Gastroesophageal sphincter (tissue), 4 donors: ENCODE results near the gene LPP. TPM values are rescaled to one million over a fixed set of nuclear protein-coding genes. Genes with fewer than 3 reads are reported as not detected.

Experiments
- ATAC-seq: fragments of 150-250 bp; one replicate; pipeline ENCODE4 v1.9.1; 2016; ENCODE audit warnings: mild to moderate bottlenecking, moderate library complexity
- H3K27ac ChIP-seq, 4 donors: fragments of 200-600 bp; sonication (generic) in 3 of 4; 1 replicate in 3 of 4; 2 replicates in 1 of 4; pipeline ENCODE4 v1.5.1; 2016 to 2019
- H3K27me3 ChIP-seq: fragments of 200-600 bp; sonication (generic); one replicate; pipeline ENCODE4 v1.5.1; 2019
- H3K36me3 ChIP-seq, 2 donors: fragments of 200-600 bp; sonication (generic); one replicate each; pipeline ENCODE4 v1.5.1; 2019; ENCODE audit warnings: control low read depth in 1 of 2
- H3K4me1 ChIP-seq, 3 donors: fragments of 200-600 bp; sonication (generic); 1 replicate in 2 of 3; 2 replicates in 1 of 3; pipeline ENCODE4 v1.5.1; 2016 to 2019; ENCODE audit warnings: control low read depth in 2 of 3
- H3K4me3 ChIP-seq, 2 donors: fragments of 200-600 bp; sonication (generic); one replicate each; pipeline ENCODE4 v1.5.1; 2019; ENCODE audit warnings: mild to moderate bottlenecking in 1 of 2, moderate library complexity in 1 of 2
- H3K9me3 ChIP-seq, 3 donors: fragments of 200-600 bp; sonication (generic); one replicate each; pipeline ENCODE4 v1.5.1; 2017 to 2019; ENCODE audit warnings: control low read depth in 2 of 3
- EP300 ChIP-seq: sonication (generic); formaldehyde crosslinking; IDR thresholded peaks from one replicate; pipeline ENCODE4 v1.6.1; 2017; ENCODE audit warnings: antibody characterized with exemption, mild to moderate bottlenecking
- POLR2A ChIP-seq, 2 donors: fragments of 450-650 bp; IDR thresholded peaks; one replicate each; pipeline ENCODE4 v1.6.1; 2017; ENCODE audit warnings: antibody characterized with exemption in 2 of 2, mild to moderate bottlenecking in 2 of 2, moderate library complexity in 1 of 2
- POLR2AphosphoS5 ChIP-seq: sonication (generic); formaldehyde crosslinking; IDR thresholded peaks from one replicate; pipeline ENCODE4 v1.6.1; 2017; ENCODE audit warnings: antibody characterized with exemption
- WGBS, 2 donors: methylation state at CpG; one replicate each; pipeline ENCODE4 v1.1.5; 2018; ENCODE audit warnings: low coverage in 1 of 2; 5-methylcytosine and 5-hydroxymethylcytosine counted together
- total RNA-seq, 4 donors: library from RNA; depleted of rRNA; stranded (reverse); fragments of >200 nt; gene quantifications; one replicate each; pipeline ENCODE4 v1.1.0, GENCODE V29; 2016
- TF ChIP-seq, protein P1 (sequence below), 4 experiments: fragments of 200-600 bp in 2 of 4; fragments of 450-650 bp in 2 of 4; sonication (generic) in 1 of 4; IDR thresholded peaks; one replicate each; pipeline ENCODE4 v1.5.1; 2017 to 2019; ENCODE audit warnings: antibody characterized with exemption in 4 of 4, mild to moderate bottlenecking in 2 of 4, moderate library complexity in 2 of 4

LPP gene
- total RNA-seq, 4 donors from 2014 or later: 1,243 to 2,297 (median 2,164) TPM

DNA sequence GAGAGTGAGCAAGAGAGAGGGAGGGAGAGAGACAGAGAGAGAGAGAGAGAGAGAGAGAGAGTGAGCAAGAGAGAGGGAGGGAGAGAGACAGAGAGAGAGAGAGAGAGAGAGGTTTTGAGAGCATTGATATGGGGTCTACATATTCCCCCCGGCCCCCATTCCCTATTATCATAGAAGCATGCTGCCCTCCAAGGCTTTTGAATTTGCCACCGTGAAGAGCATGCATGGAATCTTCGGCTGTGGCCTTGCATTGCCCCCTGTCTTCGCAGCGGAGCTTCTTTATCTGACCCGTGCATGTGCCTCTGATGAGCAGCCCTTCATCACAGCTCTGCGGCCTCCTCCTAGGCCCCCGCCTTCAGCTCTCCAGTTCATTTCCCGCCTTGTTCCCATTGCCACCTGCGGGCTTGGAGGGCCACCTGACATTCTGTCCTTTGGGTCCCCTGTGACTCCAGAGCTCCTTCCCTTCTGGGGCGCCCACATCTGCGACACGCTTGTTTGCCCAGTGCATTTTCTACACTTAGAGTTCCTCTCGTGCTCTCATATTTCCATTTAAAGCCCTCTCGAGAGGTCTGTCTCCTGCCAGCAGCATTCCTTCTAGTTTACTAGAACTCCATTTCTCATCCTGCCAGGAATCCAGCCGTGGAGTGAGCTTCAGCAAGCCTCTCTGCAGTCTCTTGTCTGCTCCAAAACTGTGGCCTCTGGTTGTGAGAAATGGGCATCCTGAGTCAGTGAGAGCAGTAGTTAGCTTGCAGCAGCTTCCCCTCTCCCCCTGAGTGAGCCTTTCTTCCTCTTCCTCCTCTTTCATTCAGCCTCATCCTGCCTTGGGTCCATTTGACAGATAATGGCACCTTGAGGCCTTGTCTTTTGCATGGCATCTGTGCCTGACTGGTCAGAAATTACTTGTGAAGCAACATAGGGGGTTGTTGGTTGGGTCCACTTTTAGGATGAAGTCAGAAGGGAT lies 25.3 kb downstream of the LPP start:
- H3K9me3 ChIP-seq: no peaks in the 10 kb centered on the region
- peak overlapping the region; percentile 44 to 97 (median 90) for H3K27ac ChIP-seq
- no peak for TF ChIP-seq EP300
- peak in 1 of 2 donors; percentile 14 for TF ChIP-seq POLR2A (IDR thresholded peaks at IDR 0.05)
- TF ChIP-seq, protein P1, sequence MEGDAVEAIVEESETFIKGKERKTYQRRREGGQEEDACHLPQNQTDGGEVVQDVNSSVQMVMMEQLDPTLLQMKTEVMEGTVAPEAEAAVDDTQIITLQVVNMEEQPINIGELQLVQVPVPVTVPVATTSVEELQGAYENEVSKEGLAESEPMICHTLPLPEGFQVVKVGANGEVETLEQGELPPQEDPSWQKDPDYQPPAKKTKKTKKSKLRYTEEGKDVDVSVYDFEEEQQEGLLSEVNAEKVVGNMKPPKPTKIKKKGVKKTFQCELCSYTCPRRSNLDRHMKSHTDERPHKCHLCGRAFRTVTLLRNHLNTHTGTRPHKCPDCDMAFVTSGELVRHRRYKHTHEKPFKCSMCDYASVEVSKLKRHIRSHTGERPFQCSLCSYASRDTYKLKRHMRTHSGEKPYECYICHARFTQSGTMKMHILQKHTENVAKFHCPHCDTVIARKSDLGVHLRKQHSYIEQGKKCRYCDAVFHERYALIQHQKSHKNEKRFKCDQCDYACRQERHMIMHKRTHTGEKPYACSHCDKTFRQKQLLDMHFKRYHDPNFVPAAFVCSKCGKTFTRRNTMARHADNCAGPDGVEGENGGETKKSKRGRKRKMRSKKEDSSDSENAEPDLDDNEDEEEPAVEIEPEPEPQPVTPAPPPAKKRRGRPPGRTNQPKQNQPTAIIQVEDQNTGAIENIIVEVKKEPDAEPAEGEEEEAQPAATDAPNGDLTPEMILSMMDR (IDR thresholded peaks at IDR 0.05): peak in 3 of 4 experiments; percentile 12 to 61 (median 39)
- peak; percentile 89 for TF ChIP-seq POLR2AphosphoS5
- ATAC-seq: peak; percentile 88
- peaks cover 0 to 4% of the 10 kb centered on the region in 2 donors for H3K36me3 ChIP-seq
- no peaks in the 10 kb centered on the region for H3K27me3 ChIP-seq
- H3K4me1 ChIP-seq: peaks cover 26 to 100% (median 29%) of the 10 kb centered on the region in 3 donors
- H3K4me3 ChIP-seq: no peak overlapping the region
- WGBS, 2 donors: 4 to 30% methylated on average over 7 to 14 of the region's 16 CpGs

DNA sequence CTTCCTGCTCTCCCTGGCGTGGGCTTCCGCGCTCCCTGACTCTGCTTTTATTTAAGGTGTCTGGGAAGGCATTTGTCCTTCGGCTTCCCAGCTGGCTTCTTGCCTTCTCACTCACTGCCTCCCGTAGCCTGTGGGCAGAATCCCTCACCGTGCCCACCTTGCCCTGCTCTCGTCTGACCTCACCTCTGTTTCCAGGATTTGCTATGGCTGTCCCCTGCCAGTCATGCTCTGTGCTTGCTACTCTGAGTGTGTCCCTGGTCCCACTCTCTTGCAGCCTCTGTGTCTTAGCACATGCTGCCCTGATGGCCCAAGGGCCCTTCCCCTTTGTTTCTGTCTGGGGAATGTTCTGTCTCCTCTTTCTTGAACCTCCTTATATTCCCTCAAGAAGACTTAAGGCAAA lies 26.2 kb downstream of the LPP start:
- ATAC-seq: no peak
- TF ChIP-seq, protein P1 (IDR thresholded peaks at IDR 0.05): no peak
- peak; percentile 56 for TF ChIP-seq POLR2AphosphoS5
- Histone ChIP-seq H3K27me3 (no peaks in the 10 kb centered on the region), H3K9me3 (no peaks in the 10 kb centered on the region), H3K4me3 (no peak overlapping the region), H3K4me1 (peaks cover 26 to 100% (median 29%) of the 10 kb centered on the region in 3 donors), H3K27ac (peak overlapping the region; percentile 44 to 97 (median 90)), H3K36me3 (peaks cover 0 to 1% of the 10 kb centered on the region in 2 donors)
- 33 to 51% methylated on average over 7 of the region's 7 CpGs for WGBS, 2 donors

DNA sequence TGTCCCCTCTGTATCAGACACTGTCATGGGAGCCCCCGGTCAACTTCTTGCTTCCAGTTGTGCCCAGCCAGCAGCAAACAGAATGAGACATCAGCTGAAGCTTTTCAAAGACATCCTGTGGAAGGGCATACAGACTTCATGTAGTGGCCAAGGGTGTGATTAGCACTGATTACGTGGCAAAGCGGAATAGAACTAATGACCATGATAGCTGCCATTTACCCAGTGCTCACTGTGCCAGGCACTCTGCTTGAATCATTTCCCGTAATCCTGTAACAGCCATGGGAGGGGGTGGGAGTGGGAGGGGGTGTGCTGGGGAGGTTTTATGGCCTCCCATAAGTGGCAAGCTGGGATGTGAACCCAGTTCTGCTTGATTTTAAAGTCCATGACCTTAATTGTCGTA lies 29.5 kb downstream of the LPP start:
- Histone ChIP-seq H3K27me3 (no peaks in the 10 kb centered on the region), H3K36me3 (no peaks in the 10 kb centered on the region), H3K27ac (peak overlapping the region; percentile 55 to 97 (median 86)), H3K9me3 (no peaks in the 10 kb centered on the region), H3K4me1 (peaks cover 16 to 100% (median 20%) of the 10 kb centered on the region in 3 donors), H3K4me3 (no peak overlapping the region)
- no peak for ATAC-seq
- TF ChIP-seq, protein P1 (IDR thresholded peaks at IDR 0.05): no peak
- no peak for TF ChIP-seq POLR2AphosphoS5
- TF ChIP-seq EP300: no peak
- WGBS, 2 donors: 83 to 97% methylated on average over 1 to 3 of the region's 5 CpGs

DNA sequence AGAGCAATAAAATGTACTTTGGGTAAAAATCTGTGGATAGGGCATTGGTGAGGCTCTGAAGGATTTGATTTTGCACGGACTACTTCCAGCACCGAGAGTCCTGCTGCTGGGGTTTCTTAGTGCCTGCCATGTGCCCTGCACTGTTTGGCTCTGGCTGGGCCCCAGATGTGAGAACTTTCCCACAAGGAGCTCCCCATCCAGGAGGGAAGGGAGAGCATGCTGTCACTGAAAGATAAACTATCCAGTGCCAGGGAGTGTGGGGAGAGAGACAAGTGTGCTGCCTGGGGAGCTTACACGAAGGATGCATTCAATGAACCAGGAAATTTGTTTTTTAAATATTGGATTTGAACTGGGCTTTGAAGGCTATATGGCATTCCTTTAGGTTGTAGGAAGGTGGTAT lies 30.2 kb downstream of the LPP start:
- H3K4me1 ChIP-seq: peaks cover 14 to 100% (median 17%) of the 10 kb centered on the region in 3 donors
- ATAC-seq: no peak
- 34 to 63% methylated on average over 3 of the region's 3 CpGs for WGBS, 2 donors
- TF ChIP-seq POLR2A (IDR thresholded peaks at IDR 0.05): no peak
- no peak for TF ChIP-seq EP300
- no peak for TF ChIP-seq POLR2AphosphoS5
- TF ChIP-seq, protein P1 (IDR thresholded peaks at IDR 0.05): no peak
- H3K27me3 ChIP-seq: no peaks in the 10 kb centered on the region
- no peak overlapping the region for H3K4me3 ChIP-seq
- H3K36me3 ChIP-seq: no peaks in the 10 kb centered on the region
- H3K27ac ChIP-seq: peak overlapping the region; percentile 55 to 97 (median 86)
- no peaks in the 10 kb centered on the region for H3K9me3 ChIP-seq
